Prostate gland (tissue), 2 donors: ENCODE measurements around the gene C19orf85. TPM values are rescaled to one million over a fixed set of nuclear protein-coding genes. Genes with fewer than 3 reads are reported as not detected.

ENCODE experiments used
- DNase-seq: peaks from one replicate; pipeline ENCODE4 v3.0.0-alpha.2; 2019; ENCODE audit warnings: low spot score
- H3K27ac ChIP-seq, 2 donors: fragments of 200-600 bp; sonication (generic); 2 replicates each; pipeline ENCODE4 v1.5.1; 2017 to 2019
- H3K27me3 ChIP-seq: fragments of 200-600 bp; sonication (generic); replicated peaks from 2 replicates; pipeline ENCODE4 v1.5.1; 2019; ENCODE audit not compliant: insufficient read depth
- H3K36me3 ChIP-seq, 2 donors: fragments of 200-600 bp; sonication (generic); 1 replicate in 1 of 2; 2 replicates in 1 of 2; pipeline versions ENCODE4 v1.5.1 to v1.8.1; 2017 to 2019
- H3K4me1 ChIP-seq: fragments of 200-600 bp; sonication (generic); replicated peaks from 2 replicates; pipeline ENCODE4 v1.5.1; 2019
- H3K4me3 ChIP-seq, 2 donors: fragments of 200-600 bp; sonication (generic); 2 replicates each; pipeline ENCODE4 v1.5.1; 2017 to 2019
- H3K9me3 ChIP-seq: fragments of 200-600 bp; sonication (generic); 2 replicates; pipeline ENCODE4 v1.5.1; 2017
- POLR2A ChIP-seq: fragments of 450-650 bp; IDR thresholded peaks from one replicate; pipeline ENCODE4 v1.6.1; 2016; ENCODE audit warnings: antibody characterized with exemption, mild to moderate bottlenecking
- POLR2AphosphoS5 ChIP-seq: sonication (generic); formaldehyde crosslinking; IDR thresholded peaks from one replicate; pipeline ENCODE4 v1.6.1; 2017; ENCODE audit warnings: antibody characterized with exemption
- WGBS: methylation state at CpG from one replicate; pipeline ENCODE4 v1.1.5; 2018; 5-methylcytosine and 5-hydroxymethylcytosine counted together
- intact Hi-C: fragments of 100-400 bp; cut with DNase I; formaldehyde crosslinking; loops from one replicate; pipeline ENCODE4 v1.14.2; 2022
- total RNA-seq, 2 donors: library from RNA; depleted of rRNA; stranded (reverse); fragments of >200 nt; gene quantifications; one replicate each; pipeline ENCODE4 v1.1.0, GENCODE V29; 2016
- TF ChIP-seq, protein P1 (sequence below), 4 experiments: fragments of 200-600 bp in 2 of 4; fragments of 450-650 bp in 2 of 4; sonication (generic) in 2 of 4; IDR thresholded peaks; 1 replicate in 3 of 4; 2 replicates in 1 of 4; pipeline ENCODE4 v1.5.1; 2016 to 2019; ENCODE audit warnings: antibody characterized with exemption in 4 of 4, mild to moderate bottlenecking in 2 of 4, moderate library complexity in 2 of 4

Gene C19orf85
- total RNA-seq, 2 donors from 2014 or later: not detected

- intact Hi-C loops: no loop called here
- Histone ChIP-seq H3K36me3 (peaks cover 0 to 5% of the 10 kb centered on the region in 2 donors), H3K27ac (peak overlapping the region; percentile 67 to 80), H3K4me1 (peaks cover 4% of the 10 kb centered on the region), H3K27me3 (no peaks in the 10 kb centered on the region), H3K4me3 (peak overlapping the region; percentile 51 to 57), H3K9me3 (no peaks in the 10 kb centered on the region)
- no peak for DNase-seq
- WGBS: 26% methylated on average over 16 of the region's 18 CpGs
- TF ChIP-seq POLR2A: no peak
- TF ChIP-seq, protein P1, sequence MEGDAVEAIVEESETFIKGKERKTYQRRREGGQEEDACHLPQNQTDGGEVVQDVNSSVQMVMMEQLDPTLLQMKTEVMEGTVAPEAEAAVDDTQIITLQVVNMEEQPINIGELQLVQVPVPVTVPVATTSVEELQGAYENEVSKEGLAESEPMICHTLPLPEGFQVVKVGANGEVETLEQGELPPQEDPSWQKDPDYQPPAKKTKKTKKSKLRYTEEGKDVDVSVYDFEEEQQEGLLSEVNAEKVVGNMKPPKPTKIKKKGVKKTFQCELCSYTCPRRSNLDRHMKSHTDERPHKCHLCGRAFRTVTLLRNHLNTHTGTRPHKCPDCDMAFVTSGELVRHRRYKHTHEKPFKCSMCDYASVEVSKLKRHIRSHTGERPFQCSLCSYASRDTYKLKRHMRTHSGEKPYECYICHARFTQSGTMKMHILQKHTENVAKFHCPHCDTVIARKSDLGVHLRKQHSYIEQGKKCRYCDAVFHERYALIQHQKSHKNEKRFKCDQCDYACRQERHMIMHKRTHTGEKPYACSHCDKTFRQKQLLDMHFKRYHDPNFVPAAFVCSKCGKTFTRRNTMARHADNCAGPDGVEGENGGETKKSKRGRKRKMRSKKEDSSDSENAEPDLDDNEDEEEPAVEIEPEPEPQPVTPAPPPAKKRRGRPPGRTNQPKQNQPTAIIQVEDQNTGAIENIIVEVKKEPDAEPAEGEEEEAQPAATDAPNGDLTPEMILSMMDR (IDR thresholded peaks at IDR 0.05): no peak
- no peak for TF ChIP-seq POLR2AphosphoS5
Observed at GRCh38 chr19:55485439-55486011, 21.0 kb upstream of the C19orf85 start.

- no peaks in the 10 kb centered on the region for H3K9me3 ChIP-seq
- H3K4me3 ChIP-seq: peak within 1 kb of the TSS; percentile 51 to 57
- intact Hi-C loops: no loop called here
- under 1% methylated on average over 76 of the region's 78 CpGs for WGBS
- DNase-seq: no peak
- peaks cover 0 to 5% of the 10 kb centered on the region in 2 donors for H3K36me3 ChIP-seq
- H3K27ac ChIP-seq: peak within 1 kb of the TSS; percentile 67 to 80
- TF ChIP-seq POLR2A (no peak), POLR2AphosphoS5 (no peak)
- TF ChIP-seq, protein P1 (IDR thresholded peaks at IDR 0.05): no peak
- no peaks in the 10 kb centered on the region for H3K27me3 ChIP-seq
- peaks cover 4% of the 10 kb centered on the region for H3K4me1 ChIP-seq
Observed at GRCh38 chr19:55484593-55485438, 20.3 kb upstream of the C19orf85 start, which contains the start of gene NAT14. Gene NAT14, plus strand, starts transcription at chr19:55485188. Its CDS starts 521 bp downstream, at chr19:55485709.

DNA sequence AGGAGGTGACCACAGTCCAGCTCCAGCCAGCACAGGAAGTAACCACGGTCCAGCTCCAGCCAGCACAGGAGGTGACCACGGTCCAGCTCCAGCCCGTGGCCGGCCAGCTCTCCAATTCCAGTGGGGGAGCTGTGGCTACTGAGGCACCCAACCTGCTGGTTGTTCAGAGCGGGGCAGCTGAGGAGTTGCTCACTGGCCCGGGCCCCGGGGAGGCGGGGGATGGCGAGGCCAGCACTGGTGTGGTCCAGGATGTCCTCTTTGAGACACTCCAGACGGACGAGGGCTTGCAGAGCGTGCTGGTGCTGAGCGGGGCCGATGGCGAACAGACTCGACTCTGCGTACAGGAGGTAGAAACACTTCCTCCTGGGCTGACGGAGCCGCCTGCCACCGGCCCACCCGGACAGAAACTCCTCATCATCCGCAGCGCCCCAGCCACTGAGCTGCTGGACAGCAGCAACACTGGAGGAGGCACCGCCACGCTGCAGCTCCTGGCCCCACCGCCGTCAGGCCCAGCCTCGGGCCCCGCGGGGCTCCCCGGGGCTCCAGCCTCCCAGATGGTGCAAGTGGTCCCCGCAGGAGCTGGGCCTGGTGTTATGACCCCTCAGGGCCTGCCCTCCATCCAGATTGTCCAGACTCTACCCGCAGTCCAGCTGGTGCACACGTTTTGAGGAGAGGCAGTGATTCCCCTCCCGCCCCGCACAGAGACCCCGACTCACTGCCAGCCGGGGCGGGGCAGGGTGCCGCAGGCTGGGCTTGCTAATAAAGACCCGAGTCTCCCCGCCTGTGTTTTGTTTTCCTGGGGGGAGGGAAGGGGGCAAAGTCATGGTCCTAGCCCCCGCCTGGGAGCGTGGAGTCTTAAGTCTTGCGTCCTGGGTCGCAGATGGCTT lies 19.4 kb upstream of the C19orf85 start:
- intact Hi-C loops: no loop called here
- H3K9me3 ChIP-seq: no peaks in the 10 kb centered on the region
- no peaks in the 10 kb centered on the region for H3K27me3 ChIP-seq
- WGBS: 77% methylated on average over 46 of the region's 46 CpGs
- peaks cover 4% of the 10 kb centered on the region for H3K4me1 ChIP-seq
- peak overlapping the region in 1 of 2 donors; percentile 57 for H3K4me3 ChIP-seq
- peaks cover 0 to 5% of the 10 kb centered on the region in 2 donors for H3K36me3 ChIP-seq
- peak overlapping the region in 1 of 2 donors; percentile 80 for H3K27ac ChIP-seq
- TF ChIP-seq, protein P1 (IDR thresholded peaks at IDR 0.05): no peak
- TF ChIP-seq POLR2A (no peak), POLR2AphosphoS5 (no peak)
- no peak for DNase-seq

DNA sequence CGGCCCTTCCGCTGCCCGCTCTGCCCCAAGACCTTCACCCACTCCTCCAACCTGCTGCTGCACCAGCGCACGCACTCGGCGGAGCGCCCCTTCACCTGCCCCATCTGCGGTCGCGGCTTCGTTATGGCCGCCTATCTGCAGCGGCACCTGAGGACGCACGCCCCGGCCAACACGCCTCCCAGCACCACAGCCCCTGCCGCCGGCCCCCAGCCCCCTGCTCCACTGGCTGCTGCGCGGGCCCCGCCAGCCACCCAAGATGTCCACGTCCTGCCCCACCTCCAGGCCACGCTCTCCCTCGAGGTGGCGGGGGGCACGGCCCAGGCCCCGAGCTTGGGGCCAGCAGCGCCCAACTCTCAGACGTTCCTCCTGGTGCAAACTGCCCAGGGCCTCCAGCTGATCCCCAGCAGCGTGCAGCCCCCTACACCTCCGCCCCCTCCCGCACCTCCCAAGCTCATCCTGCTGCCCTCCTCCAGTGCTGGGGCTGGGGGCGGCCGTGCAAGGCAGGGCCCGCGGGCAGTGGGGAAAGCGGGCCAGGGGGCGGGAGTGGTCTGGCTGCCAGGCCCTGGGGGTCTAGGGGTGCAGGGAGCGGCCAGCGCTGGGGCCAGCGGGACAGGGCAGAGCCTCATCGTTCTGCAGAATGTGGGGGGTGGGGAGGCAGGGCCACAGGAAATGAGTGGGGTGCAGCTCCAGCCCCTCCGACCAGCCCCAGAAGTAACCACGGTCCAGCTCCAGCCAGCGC lies 18.6 kb upstream of the C19orf85 start:
- Histone ChIP-seq H3K9me3 (no peaks in the 10 kb centered on the region), H3K36me3 (peaks cover 0 to 5% of the 10 kb centered on the region in 2 donors), H3K4me1 (peaks cover 4% of the 10 kb centered on the region), H3K27ac (no peak overlapping the region), H3K4me3 (no peak overlapping the region), H3K27me3 (no peaks in the 10 kb centered on the region)
- intact Hi-C loops: no loop called here
- WGBS: 91% methylated on average over 47 of the region's 47 CpGs
- TF ChIP-seq, protein P1 (IDR thresholded peaks at IDR 0.05): no peak
- DNase-seq: no peak
